ENCODE measurements around the gene RPLP2.

The RPLP2 gene

GRCh38 chr11:853682-854448 lies 44.1 kb downstream of the RPLP2 start:
- no peak for DNase-seq

GRCh38 chr11:854601-855329 lies 45.0 kb downstream of the RPLP2 start:
- no peak for DNase-seq

- DNase-seq: no peak
Observed at GRCh38 chr11:855330-855674, 45.5 kb downstream of the RPLP2 start.

- no peak for DNase-seq
Observed at GRCh38 chr11:855796-856195, 46.0 kb downstream of the RPLP2 start.

GRCh38 chr11:856397-856796 lies 46.6 kb downstream of the RPLP2 start:
- no peak for DNase-seq

- DNase-seq: no peak
Observed at GRCh38 chr11:858053-858761, 48.4 kb downstream of the RPLP2 start.

GRCh38 chr11:858762-859339 lies 49.1 kb downstream of the RPLP2 start:
- DNase-seq: no peak

GRCh38 chr11:859394-860131 lies 49.8 kb downstream of the RPLP2 start:
- no peak for DNase-seq

GRCh38 chr11:860234-861104 lies 50.7 kb downstream of the RPLP2 start:
- DNase-seq: no peak

- no peak for DNase-seq
Observed at GRCh38 chr11:861105-861479, 51.3 kb downstream of the RPLP2 start.

GRCh38 chr11:862081-862661 lies 52.4 kb downstream of the RPLP2 start:
- DNase-seq: no peak

All from stimulated activated CD8-positive, alpha-beta memory T cell treated with anti-CD3 and anti-CD28 coated beads, Interleukin-4, amount 100 ng/mL, for 48 hours (primary cell).